Effector memory CD4-positive, alpha-beta T cell (primary cell): ENCODE results near the gene VASN.

Experiments used
- DNase-seq, 3 donors: peaks; one replicate each; pipeline ENCODE4 v3.0.0-alpha.2; 2020
- H3K27ac ChIP-seq: 2 replicates; pipeline ENCODE4 v1.7.0; 2013; ENCODE audit warnings: mild to moderate bottlenecking, low read length, moderate library complexity; ENCODE audit not compliant: insufficient read depth, poor library complexity, severe bottlenecking
- H3K27me3 ChIP-seq: replicated peaks from 2 replicates; pipeline ENCODE4 v1.7.0; 2013; ENCODE audit warnings: mild to moderate bottlenecking, low read length; ENCODE audit not compliant: insufficient read depth, control insufficient read depth, poor library complexity, severe bottlenecking
- H3K36me3 ChIP-seq: 2 replicates; pipeline ENCODE4 v1.7.0; 2013; ENCODE audit warnings: mild to moderate bottlenecking, low read length, moderate library complexity; ENCODE audit not compliant: control insufficient read depth, insufficient read depth
- H3K4me1 ChIP-seq: 2 replicates; pipeline ENCODE4 v1.7.0; 2013; ENCODE audit warnings: low read length, mild to moderate bottlenecking; ENCODE audit not compliant: control insufficient read depth, insufficient read depth, poor library complexity, severe bottlenecking
- H3K4me3 ChIP-seq: 2 replicates; pipeline ENCODE4 v1.7.0; 2013; ENCODE audit warnings: low read length, low read depth, mild to moderate bottlenecking; ENCODE audit not compliant: insufficient read depth, poor library complexity, severe bottlenecking
- H3K9me3 ChIP-seq: 2 replicates; pipeline ENCODE4 v1.7.0; 2013; ENCODE audit warnings: mild to moderate bottlenecking, low read length, moderate library complexity; ENCODE audit not compliant: control insufficient read depth

Gene VASN

DNA sequence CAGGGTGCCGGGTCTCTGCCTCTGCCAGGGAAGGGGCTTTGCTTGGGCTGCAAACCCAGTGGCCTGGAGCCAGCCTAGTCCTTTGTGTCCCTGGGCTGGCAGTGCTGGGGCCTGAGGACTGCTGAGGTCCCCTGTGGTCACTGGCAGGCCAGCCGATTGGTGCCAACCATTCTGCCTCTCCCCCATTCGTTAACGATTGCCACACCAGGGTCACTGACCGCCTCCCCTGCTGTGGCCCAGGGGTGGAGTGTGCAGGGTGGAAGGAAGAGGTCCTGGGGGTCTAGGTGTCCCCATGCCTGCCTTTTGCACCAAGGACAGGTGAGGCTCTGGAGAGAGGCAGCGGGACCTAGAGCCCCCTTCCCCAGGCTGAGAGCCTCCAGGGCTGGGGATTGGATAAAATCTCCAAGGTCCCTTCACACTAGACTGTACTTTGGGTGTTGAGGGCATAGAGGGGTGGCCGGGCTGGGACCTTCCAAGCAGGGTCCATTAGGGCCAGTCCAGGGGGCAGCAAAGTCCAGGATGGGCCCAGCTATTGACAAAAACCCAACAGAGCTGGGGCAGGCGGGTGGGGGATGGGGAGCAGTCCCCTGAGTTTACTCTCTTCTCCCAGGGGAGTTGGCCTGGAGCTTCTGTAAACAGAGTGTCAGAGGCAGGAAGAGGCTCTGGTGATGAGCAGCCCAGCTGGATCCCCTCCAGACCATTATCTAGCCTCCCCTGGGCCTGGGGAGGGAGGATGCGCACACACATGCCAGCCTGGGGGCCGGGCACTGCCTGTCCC lies 1.1 kb downstream of the VASN start:
- no peaks in the 10 kb centered on the region for H3K27me3 ChIP-seq
- no peak for DNase-seq
- H3K36me3 ChIP-seq = peaks cover 15% of the 10 kb centered on the region
- no peaks in the 10 kb centered on the region for H3K9me3 ChIP-seq
- H3K27ac ChIP-seq = peak overlapping the region; percentile 51
- peaks cover 34% of the 10 kb centered on the region for H3K4me1 ChIP-seq
- peak overlapping the region; percentile 52 for H3K4me3 ChIP-seq

DNA sequence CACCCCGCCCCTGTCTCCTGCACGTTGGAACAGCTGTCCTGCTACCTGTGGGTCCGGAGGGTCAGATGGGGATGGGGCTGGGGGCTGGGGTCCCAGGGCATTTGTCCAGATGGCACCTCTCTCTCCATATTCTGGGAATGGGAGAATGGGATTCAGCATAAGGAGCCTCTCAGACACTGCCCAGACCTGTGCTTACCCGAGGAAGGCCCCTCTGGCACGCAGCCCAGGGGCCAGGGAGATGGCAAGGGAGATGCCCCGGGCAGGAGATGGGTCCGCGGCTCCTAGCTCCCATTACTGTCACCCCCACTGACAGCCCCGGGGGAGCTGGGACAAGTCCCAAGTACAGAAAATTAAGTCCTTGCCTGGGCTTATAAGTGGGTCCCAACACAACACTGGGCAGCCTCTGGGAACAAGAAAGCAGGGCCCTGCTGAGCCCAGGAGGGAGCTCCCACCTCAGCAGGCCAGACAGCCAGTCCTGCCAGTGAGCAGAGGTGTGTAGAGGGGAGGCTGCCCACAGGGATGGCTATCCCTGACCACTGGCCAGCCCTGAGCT lies 1.8 kb downstream of the VASN start:
- DNase-seq = no peak
- Histone ChIP-seq H3K27me3 (no peaks in the 10 kb centered on the region), H3K36me3 (peaks cover 19% of the 10 kb centered on the region), H3K9me3 (no peaks in the 10 kb centered on the region), H3K4me3 (no peak overlapping the region), H3K27ac (no peak overlapping the region), H3K4me1 (peaks cover 34% of the 10 kb centered on the region)

DNA sequence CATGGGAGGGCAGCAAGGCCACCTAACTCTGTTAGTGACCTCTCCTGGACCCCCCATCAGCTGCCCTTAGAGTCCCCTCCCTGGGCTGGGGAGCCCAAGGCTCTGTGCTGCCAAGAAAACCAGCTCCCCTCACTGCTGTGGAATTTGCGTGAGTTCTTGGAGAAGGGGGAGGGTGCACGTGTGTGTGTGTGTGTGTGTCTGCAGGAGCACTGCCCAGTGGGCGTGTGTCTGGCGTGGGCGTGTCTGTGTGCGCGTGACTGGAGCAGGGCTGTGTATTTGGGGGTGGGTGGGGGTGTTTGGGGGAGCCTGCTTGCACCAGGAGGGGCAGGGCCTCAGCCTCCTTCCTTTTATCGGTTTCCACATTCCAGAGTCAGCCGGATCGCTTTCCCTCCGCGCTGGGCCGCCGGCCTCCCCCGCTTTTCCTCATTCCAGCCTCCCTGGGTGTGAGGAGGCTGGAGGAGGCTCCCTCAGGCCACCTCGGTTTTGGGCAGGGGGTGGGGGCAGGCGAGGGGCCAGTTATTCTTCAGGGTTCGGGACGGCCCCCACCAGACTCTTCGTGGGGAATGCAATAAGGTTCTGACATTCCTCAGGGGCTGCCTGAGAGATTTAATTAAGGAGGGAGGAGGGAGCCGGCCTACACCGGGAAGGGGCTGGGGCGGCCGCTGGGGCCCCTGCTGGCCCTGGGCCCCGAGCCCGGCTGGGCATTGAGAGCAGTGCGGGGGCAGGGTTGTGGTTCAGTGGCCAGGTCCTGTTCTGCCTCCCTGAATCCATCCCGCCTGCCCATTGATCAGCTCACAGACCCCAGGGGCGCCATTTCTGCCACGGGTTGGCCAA lies 2.5 kb downstream of the VASN start:
- Histone ChIP-seq H3K27ac (no peak overlapping the region), H3K9me3 (no peaks in the 10 kb centered on the region), H3K4me1 (peaks cover 34% of the 10 kb centered on the region), H3K4me3 (no peak overlapping the region), H3K36me3 (peaks cover 25% of the 10 kb centered on the region), H3K27me3 (no peaks in the 10 kb centered on the region)
- DNase-seq = no peak

DNA sequence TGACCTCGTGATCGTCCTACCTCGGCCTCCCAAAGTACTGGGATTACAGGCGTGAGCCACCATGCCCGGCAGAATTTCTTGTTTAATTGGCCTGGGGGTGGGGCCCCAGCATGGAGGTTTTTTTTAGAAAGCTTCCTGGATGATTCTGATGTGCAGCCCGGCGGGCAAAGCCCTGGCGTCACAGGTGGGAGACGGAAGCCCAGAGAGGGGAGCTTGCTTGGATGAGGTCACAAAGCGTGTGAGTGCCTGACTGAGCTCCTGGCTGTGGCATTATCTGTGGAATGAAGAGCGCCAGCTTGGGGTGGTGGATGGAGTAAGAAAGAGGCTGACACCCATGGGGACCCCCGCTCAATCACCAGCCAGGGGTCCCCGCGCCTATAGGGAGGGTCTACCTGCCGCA lies 4.1 kb downstream of the VASN start:
- Histone ChIP-seq H3K36me3 (peaks cover 31% of the 10 kb centered on the region), H3K4me3 (no peak overlapping the region), H3K27me3 (no peaks in the 10 kb centered on the region), H3K27ac (no peak overlapping the region), H3K4me1 (peaks cover 34% of the 10 kb centered on the region), H3K9me3 (no peaks in the 10 kb centered on the region)
- DNase-seq = no peak

DNA sequence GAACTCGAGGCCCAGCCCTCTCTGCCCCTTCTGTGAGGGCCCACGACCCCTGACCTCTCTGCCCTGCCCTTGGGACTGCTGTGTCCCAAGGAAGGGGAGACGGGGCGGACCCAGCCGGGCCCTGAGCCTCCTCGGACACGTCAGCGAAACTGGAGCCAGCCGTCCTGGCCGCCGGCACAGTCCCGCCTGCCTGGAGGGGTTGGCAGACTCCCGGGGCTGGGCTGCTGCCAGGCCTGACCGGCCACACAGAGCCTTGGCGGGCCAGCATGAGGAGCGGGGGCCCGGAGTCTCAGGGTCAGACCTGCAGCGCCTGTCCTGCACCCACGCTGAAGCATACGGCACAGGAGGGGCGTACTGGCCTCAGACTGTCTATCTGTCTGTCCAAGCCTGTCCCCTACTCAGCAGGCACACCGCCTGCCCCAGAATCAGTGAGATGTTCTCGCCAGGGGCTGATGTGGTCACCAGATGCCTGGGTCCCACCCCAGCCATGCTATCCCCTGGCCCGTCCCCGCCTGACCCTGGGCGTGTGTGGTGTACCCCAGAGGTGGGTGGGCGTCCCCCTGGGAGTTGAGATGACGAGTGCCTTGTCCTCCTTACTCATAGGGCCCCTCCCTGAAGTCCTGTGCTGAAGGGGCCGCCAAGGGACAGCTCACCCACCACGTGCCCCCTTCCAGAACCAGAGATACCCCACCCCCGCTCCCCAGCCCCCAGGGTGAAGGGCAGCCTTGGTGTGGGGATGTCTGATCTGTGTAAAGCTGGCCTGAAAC lies 4.7 kb downstream of the VASN start:
- DNase-seq = no peak
- peaks cover 37% of the 10 kb centered on the region for H3K36me3 ChIP-seq
- H3K27ac ChIP-seq = no peak overlapping the region
- no peak overlapping the region for H3K4me3 ChIP-seq
- H3K4me1 ChIP-seq = peaks cover 34% of the 10 kb centered on the region
- no peaks in the 10 kb centered on the region for H3K9me3 ChIP-seq
- no peaks in the 10 kb centered on the region for H3K27me3 ChIP-seq

DNA sequence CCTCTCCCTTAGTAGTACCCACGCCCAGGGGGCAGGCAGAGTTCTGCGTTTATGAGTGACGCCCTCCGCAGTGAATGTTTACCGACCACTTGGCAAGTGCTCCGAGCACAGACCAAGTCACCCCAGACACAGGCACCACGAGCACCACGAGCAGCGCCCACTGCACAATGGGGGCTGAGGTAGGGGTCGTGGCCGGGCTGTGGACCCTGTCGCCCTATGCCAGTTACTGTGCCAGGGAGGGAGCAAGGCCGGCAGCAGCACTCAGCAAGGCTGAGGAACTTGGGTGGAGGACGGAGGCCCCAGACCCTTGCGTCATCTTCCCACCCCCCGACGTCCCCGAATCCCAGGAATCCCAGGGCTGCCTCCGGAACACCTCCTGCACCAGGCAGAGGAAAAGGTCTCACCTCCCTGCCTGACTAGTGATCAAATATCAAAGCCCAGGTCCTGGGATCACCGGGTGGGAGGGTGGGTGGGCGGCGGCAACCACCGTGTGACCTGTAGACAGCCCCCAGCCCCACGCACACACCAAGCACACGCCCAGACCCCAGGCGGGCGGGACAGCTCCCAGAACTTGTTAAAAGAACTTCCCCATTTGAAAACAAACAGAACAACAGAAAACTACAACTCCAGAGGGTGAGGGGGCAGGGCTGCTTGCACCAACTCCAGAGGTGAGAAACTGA lies 5.4 kb downstream of the VASN start:
- Histone ChIP-seq H3K27ac (no peak overlapping the region), H3K4me1 (peaks cover 34% of the 10 kb centered on the region), H3K36me3 (peaks cover 44% of the 10 kb centered on the region), H3K4me3 (no peak overlapping the region), H3K27me3 (no peaks in the 10 kb centered on the region), H3K9me3 (no peaks in the 10 kb centered on the region)
- DNase-seq = no peak

DNA sequence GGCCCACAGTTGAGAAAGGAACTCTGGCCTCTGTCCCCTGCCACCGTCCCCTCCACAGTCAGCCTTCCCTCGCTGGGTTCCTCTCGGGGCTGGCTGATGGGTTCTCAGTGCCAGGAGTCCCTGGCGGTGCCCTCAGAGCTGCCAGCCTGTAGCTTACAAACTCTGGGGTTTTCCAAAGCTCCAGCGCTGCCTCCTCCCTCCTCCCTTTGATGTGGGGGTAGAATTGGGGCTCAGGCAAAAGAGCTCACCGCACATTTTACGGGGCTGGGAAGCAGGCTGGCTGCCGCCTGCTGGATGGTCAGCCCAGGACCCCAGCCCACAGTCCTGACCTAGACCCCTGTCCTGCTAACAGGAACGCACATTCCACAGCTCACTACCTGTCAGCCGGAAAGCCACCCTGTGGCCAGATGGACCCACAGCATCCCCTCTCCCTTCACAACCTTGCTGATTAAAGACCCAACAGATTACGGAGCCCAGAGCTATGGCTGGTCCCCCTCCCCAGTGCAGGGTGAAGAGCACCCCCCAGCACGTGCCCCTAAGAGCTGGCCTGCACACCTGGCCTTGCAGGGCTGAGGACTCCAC lies 6.0 kb downstream of the VASN start:
- Histone ChIP-seq H3K36me3 (peaks cover 50% of the 10 kb centered on the region), H3K27me3 (no peaks in the 10 kb centered on the region), H3K4me3 (no peak overlapping the region), H3K9me3 (no peaks in the 10 kb centered on the region), H3K4me1 (peaks cover 27% of the 10 kb centered on the region), H3K27ac (no peak overlapping the region)
- DNase-seq = no peak

DNA sequence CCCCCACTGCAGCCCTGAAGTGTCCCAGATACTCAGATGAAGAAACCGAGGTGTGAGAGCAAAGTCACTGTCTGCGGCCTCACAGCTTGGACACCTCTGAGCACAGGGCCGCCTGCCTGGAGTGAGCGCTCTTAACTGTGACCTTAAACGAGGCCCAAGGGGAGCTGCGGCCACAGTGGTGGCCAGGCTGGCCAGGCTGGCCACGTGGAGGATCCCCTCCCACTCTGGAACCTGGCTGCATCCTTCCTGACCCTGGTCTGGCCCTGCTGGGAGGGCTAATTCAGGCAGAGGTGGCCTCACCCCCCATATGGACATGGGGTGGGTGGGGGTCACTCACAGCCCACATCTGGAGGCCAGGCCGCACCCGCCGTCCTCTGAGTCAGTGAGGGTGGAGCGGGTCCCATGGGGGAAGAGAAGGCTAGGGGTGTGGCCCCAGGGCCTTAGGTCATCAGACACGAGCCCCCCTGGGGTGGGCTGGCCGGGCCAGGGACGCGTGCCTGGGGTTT lies 6.6 kb downstream of the VASN start:
- Histone ChIP-seq H3K4me1 (peaks cover 22% of the 10 kb centered on the region), H3K27me3 (no peaks in the 10 kb centered on the region), H3K27ac (no peak overlapping the region), H3K9me3 (no peaks in the 10 kb centered on the region), H3K4me3 (no peak overlapping the region), H3K36me3 (peaks cover 55% of the 10 kb centered on the region)
- DNase-seq = no peak
